H1 (cell line): Measurements from ENCODE around the gene DHRS2.

Source experiments
- CTCF ChIP-seq, 3 experiments: IDR thresholded peaks; 1 replicate in 2 of 3; 2 replicates in 1 of 3; pipeline versions ENCODE4 v1.5.1 to v1.6.1; 2011; ENCODE audit warnings: low read length in 3 of 3, mild to moderate bottlenecking in 3 of 3, inconsistent platforms in 2 of 3, low read depth in 1 of 3, moderate library complexity in 1 of 3; ENCODE audit not compliant: insufficient read depth in 1 of 3; ENCODE audit errors: control extremely low read depth in 1 of 3
- RFX5 ChIP-seq: IDR thresholded peaks from 2 replicates; pipeline ENCODE4 v1.6.1; 2011; ENCODE audit warnings: low read depth, low read length, improper control_type of control experiment, borderline replicate concordance

- TF ChIP-seq CTCF (IDR thresholded peaks at IDR 0.05; ENCODE audit: control extremely low read depth in 1 of 3, insufficient read depth in 1 of 3, low read depth in 1 of 3, low read length in 3 of 3), result no peak
- TF ChIP-seq RFX5, result no peak
These were observed 57.1 kb downstream of the DHRS2 start for GRCh38 chr14:23693252-23693775.
